Spleen (tissue), 11 donors: ENCODE measurements around the gene AFAP1L2. TPM values are rescaled to one million over a fixed set of nuclear protein-coding genes. Genes with fewer than 3 reads are reported as not detected.
A peak's percentile ranks its signal among the peaks of the same experiment; 100 is the strongest.

Source experiments
- DNase-seq: peaks from one replicate; pipeline ENCODE4 v3.0.0-alpha.2; 2020
- H3K27ac ChIP-seq, 8 donors: fragments of 200-600 bp; sonication (generic) in 7 of 8; 1 replicate in 4 of 8; 2 replicates in 4 of 8; pipeline versions ENCODE4 v1.5.0 to v1.8.0; 2016 to 2021; ENCODE audit warnings: inconsistent platforms in 4 of 8, mild to moderate bottlenecking in 4 of 8, moderate library complexity in 1 of 8
- H3K27me3 ChIP-seq, 7 donors: fragments of 200-600 bp; sonication (generic) in 6 of 7; replicated peaks in 1 of 7; 1 replicate in 4 of 7; 2 replicates in 3 of 7; pipeline versions ENCODE4 v1.5.0 to v1.8.0; 2016 to 2021; ENCODE audit warnings: inconsistent platforms in 3 of 7, mild to moderate bottlenecking in 1 of 7
- H3K36me3 ChIP-seq, 6 donors: fragments of 200-600 bp; sonication (generic) in 5 of 6; 1 replicate in 4 of 6; 2 replicates in 2 of 6; pipeline versions ENCODE4 v1.5.0 to v1.8.0; 2016 to 2021; ENCODE audit warnings: inconsistent platforms in 2 of 6
- H3K4me1 ChIP-seq, 6 donors: fragments of 200-600 bp; sonication (generic) in 5 of 6; 1 replicate in 3 of 6; 2 replicates in 3 of 6; pipeline versions ENCODE4 v1.5.0 to v1.8.0; 2016 to 2021; ENCODE audit warnings: inconsistent platforms in 3 of 6
- H3K4me3 ChIP-seq, 8 donors: fragments of 200-600 bp; sonication (generic) in 7 of 8; 1 replicate in 4 of 8; 2 replicates in 4 of 8; pipeline versions ENCODE4 v1.5.0 to v1.8.0; 2016 to 2021; ENCODE audit warnings: inconsistent platforms in 4 of 8, mild to moderate bottlenecking in 4 of 8, moderate library complexity in 2 of 8
- H3K9me3 ChIP-seq, 8 donors: fragments of 200-600 bp; sonication (generic) in 7 of 8; 1 replicate in 4 of 8; 2 replicates in 4 of 8; pipeline versions ENCODE4 v1.5.0 to v1.8.0; 2016 to 2021; ENCODE audit warnings: inconsistent platforms in 4 of 8
- CTCF ChIP-seq, 11 experiments: fragments of 200-600 bp in 7 of 11; fragments of 450-650 bp in 4 of 11; sonication (generic) in 4 of 11; IDR thresholded peaks in 8 of 11; conservative IDR thresholded peaks in 3 of 11; 1 replicate in 7 of 11; 2 replicates in 4 of 11; pipeline versions ENCODE4 v1.4.0 to v1.8.0; 2016 to 2021; ENCODE audit warnings: antibody characterized with exemption in 11 of 11, inconsistent platforms in 4 of 11, mild to moderate bottlenecking in 1 of 11
- POLR2A ChIP-seq, 3 donors: fragments of 450-650 bp; IDR thresholded peaks; one replicate each; pipeline ENCODE4 v1.5.1; 2017; ENCODE audit warnings: antibody characterized with exemption in 3 of 3, mild to moderate bottlenecking in 1 of 3
- POLR2AphosphoS5 ChIP-seq, 3 donors: sonication (generic); formaldehyde crosslinking; IDR thresholded peaks; one replicate each; pipeline ENCODE4 v1.5.1; 2017; ENCODE audit warnings: antibody characterized with exemption in 3 of 3
- WGBS, 5 donors: extraction: QIAGEN DNeasy Blood & Tissue Kit in 3 of 5; methylation state at CpG; one replicate each; pipeline versions ENCODE4 v1.1.5 to v1.1.7; 2013 to 2018; 5-methylcytosine and 5-hydroxymethylcytosine counted together
- intact Hi-C: fragments of 100-400 bp; cut with DNase I; formaldehyde crosslinking; loops from one replicate; pipeline ENCODE4 v1.15.0; 2023; ENCODE audit warnings: low total_unique reads
- polyA plus RNA-seq, 3 donors: library from polyadenylated mRNA; stranded (reverse); fragments of 200-250 nt; gene quantifications; one replicate each; pipeline ENCODE4 v1.2.1, GENCODE V29; 2013
- total RNA-seq, 7 donors: library from RNA; depleted of rRNA in 3 of 7; stranded (reverse); fragments of >200 nt in 3 of 7; fragmentation: NEBNext Ultra II Directional in 4 of 7; extraction: Animal tissue kit (Norgen Biotek cat#: 25700) in 4 of 7; gene quantifications; one replicate each; pipeline versions ENCODE4 v1.1.0 to v1.2.1, GENCODE V29; 2016 to 2021
- donor health status: healthy with polysubstance abuse.
- donor health status: DM: no; HTN: no; CAD: no; lungs with moderate emphysema.
- donor health status: DM: no; HTN: no; CAD: no.
- donor health status: Bipolar disorder and iron deficiency.
- donor health status: healthy.
- donor health status: DM: no; HTN: no; CAD: no.
- donor health status: DM: yes; HTN: yes; CAD: no.

The AFAP1L2 gene
- total and polyA plus RNA-seq, 10 donors: 18.3 to 273 (median 180) TPM

GRCh38 chr10:114400091-114400490 is 4.2 kb downstream of the AFAP1L2 start:
- H3K4me1 ChIP-seq: peaks cover 10 to 97% (median 62%) of the 10 kb centered on the region in 6 donors
- peak in 2 of 3 donors; percentile 42 to 65 for TF ChIP-seq POLR2AphosphoS5 (IDR thresholded peaks at IDR 0.05)
- TF ChIP-seq CTCF (IDR thresholded peaks at IDR 0.05 in 8 of 11, conservative IDR thresholded peaks at IDR 0.05 in 3 of 11): no peak
- TF ChIP-seq POLR2A (IDR thresholded peaks at IDR 0.05): no peak

GRCh38 chr10:114399576-114399975 is 4.7 kb downstream of the AFAP1L2 start:
- H3K4me1 ChIP-seq: peaks cover 13 to 97% (median 62%) of the 10 kb centered on the region in 6 donors
- peaks cover 0 to 85% (median 19%) of the 10 kb centered on the region in 7 donors for H3K27me3 ChIP-seq
- H3K9me3 ChIP-seq: no peaks in the 10 kb centered on the region
- H3K4me3 ChIP-seq: peak overlapping the region in 3 of 8 donors; percentile 7 to 76 (median 69)
- peak overlapping the region in 7 of 8 donors; percentile 23 to 95 (median 87) for H3K27ac ChIP-seq
- TF ChIP-seq POLR2A (IDR thresholded peaks at IDR 0.05) (no peak), POLR2AphosphoS5 (IDR thresholded peaks at IDR 0.05) (no peak), CTCF (IDR thresholded peaks at IDR 0.05 in 8 of 11, conservative IDR thresholded peaks at IDR 0.05 in 3 of 11) (no peak)
- DNase-seq: no peak
- no peaks in the 10 kb centered on the region for H3K36me3 ChIP-seq
- WGBS, 5 donors: 48 to 72% (median 61%) methylated on average over 6 of the region's 6 CpGs
- intact Hi-C loops: no loop called here

More at GRCh38 chr10:114400091-114400490, 4.2 kb downstream of the AFAP1L2 start:
- H3K27ac ChIP-seq: peak overlapping the region in 7 of 8 donors; percentile 23 to 95 (median 87)
- intact Hi-C loops: no loop called here
- peaks cover 0 to 85% (median 19%) of the 10 kb centered on the region in 7 donors for H3K27me3 ChIP-seq
- no peak for DNase-seq
- 36 to 50% (median 38%) methylated on average over 2 to 3 of the region's 3 CpGs for WGBS, 5 donors
- H3K9me3 ChIP-seq: no peaks in the 10 kb centered on the region
- H3K36me3 ChIP-seq: no peaks in the 10 kb centered on the region
- peak overlapping the region in 6 of 8 donors; percentile 4 to 76 (median 52) for H3K4me3 ChIP-seq

- peaks cover 0 to 85% (median 11%) of the 10 kb centered on the region in 7 donors for H3K27me3 ChIP-seq
- H3K36me3 ChIP-seq: peaks cover 0 to 2% (median 0%) of the 10 kb centered on the region in 6 donors
- H3K4me3 ChIP-seq: peak overlapping the region in 4 of 8 donors; percentile 2 to 76 (median 38)
- no peak for DNase-seq
- H3K4me1 ChIP-seq: peaks cover 12 to 97% (median 62%) of the 10 kb centered on the region in 6 donors
- TF ChIP-seq POLR2AphosphoS5 (IDR thresholded peaks at IDR 0.05): peak in 2 of 3 donors; percentile 28 to 44
- no peak for TF ChIP-seq POLR2A (IDR thresholded peaks at IDR 0.05)
- intact Hi-C loops: no loop called here
- H3K27ac ChIP-seq: peak overlapping the region; percentile 27 to 95 (median 68)
- WGBS, 5 donors: 58 to 80% (median 70%) methylated on average over 8 to 10 of the region's 10 CpGs
- no peaks in the 10 kb centered on the region for H3K9me3 ChIP-seq
Observed at GRCh38 chr10:114398587-114399331, 5.5 kb downstream of the AFAP1L2 start.

GRCh38 chr10:114397651-114398145 is 6.6 kb downstream of the AFAP1L2 start:
- intact Hi-C loops: no loop called here
- Histone ChIP-seq H3K4me3 (peak overlapping the region in 4 of 8 donors; percentile 5 to 76 (median 46)), H3K27me3 (peaks cover 0 to 79% (median 3%) of the 10 kb centered on the region in 7 donors), H3K27ac (peak overlapping the region; percentile 27 to 95 (median 68)), H3K4me1 (peaks cover 10 to 97% (median 67%) of the 10 kb centered on the region in 6 donors), H3K9me3 (no peaks in the 10 kb centered on the region), H3K36me3 (peaks cover 0 to 5% (median 0%) of the 10 kb centered on the region in 6 donors)
- DNase-seq: no peak
- WGBS, 5 donors: 43 to 54% (median 45%) methylated on average over 5 to 6 of the region's 6 CpGs
- peak in 1 of 3 donors; percentile 22 for TF ChIP-seq POLR2AphosphoS5 (IDR thresholded peaks at IDR 0.05)
- no peak for TF ChIP-seq POLR2A (IDR thresholded peaks at IDR 0.05)

GRCh38 chr10:114396464-114396863 is 7.8 kb downstream of the AFAP1L2 start:
- intact Hi-C loops: no loop called here
- TF ChIP-seq POLR2AphosphoS5 (IDR thresholded peaks at IDR 0.05) (no peak), POLR2A (IDR thresholded peaks at IDR 0.05) (no peak), CTCF (IDR thresholded peaks at IDR 0.05 in 8 of 11, conservative IDR thresholded peaks at IDR 0.05 in 3 of 11) (no peak)
- no peak for DNase-seq
- Histone ChIP-seq H3K27ac (peak overlapping the region in 6 of 8 donors; percentile 30 to 95 (median 88)), H3K4me3 (no peak overlapping the region), H3K36me3 (peaks cover 0 to 5% (median 0%) of the 10 kb centered on the region in 6 donors), H3K27me3 (peaks cover 0 to 71% (median 0%) of the 10 kb centered on the region in 7 donors), H3K9me3 (no peaks in the 10 kb centered on the region), H3K4me1 (peaks cover 10 to 99% (median 73%) of the 10 kb centered on the region in 6 donors)
- 76 to 94% (median 88%) methylated on average over 2 of the region's 2 CpGs for WGBS, 5 donors
